ENCODE data around the gene KCNH6.

DNA sequence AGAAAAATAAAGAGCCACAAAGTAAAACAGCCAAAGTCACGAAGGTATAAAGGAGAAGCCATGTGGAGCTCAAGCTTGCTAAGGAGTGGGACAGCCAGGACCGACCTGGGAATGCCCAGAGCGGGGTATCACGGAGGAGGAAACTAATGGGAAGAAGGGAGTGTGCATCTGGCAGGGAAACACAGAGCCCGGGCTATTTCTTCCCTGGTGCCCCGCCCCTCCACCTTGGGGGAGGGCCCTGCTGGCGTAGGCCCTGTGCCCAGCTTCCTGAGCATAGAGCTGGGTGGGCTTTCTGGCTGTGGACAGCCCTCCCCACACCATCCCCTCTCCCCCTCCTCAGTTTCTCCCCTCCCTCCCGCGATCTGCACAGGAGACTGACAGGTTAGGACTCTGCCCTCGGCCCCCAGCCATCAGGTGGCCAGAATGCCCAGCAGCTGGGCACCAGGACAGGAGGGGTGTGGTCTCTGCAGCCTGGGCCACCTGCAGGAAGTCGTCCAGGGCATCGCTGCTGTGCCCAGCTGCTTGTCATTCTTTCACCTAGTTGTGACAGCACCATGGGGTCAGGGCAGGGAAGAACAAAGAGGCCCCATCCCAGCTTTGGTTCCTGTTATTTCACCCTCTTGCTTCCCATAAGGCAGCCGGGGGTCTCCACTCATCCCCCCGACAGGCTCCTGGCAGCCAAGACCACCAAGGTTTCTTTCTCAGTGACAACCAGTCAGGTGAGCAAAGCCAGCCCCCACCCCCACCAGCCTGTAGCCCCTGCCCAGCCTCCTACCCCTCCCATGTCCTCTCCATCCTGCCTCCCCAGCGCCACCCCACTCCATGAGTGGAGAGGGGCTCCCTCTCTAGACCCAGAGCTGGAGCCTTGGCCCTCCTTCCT is 20.0 kb downstream of the KCNH6 start:
- TF ChIP-seq, protein P1, sequence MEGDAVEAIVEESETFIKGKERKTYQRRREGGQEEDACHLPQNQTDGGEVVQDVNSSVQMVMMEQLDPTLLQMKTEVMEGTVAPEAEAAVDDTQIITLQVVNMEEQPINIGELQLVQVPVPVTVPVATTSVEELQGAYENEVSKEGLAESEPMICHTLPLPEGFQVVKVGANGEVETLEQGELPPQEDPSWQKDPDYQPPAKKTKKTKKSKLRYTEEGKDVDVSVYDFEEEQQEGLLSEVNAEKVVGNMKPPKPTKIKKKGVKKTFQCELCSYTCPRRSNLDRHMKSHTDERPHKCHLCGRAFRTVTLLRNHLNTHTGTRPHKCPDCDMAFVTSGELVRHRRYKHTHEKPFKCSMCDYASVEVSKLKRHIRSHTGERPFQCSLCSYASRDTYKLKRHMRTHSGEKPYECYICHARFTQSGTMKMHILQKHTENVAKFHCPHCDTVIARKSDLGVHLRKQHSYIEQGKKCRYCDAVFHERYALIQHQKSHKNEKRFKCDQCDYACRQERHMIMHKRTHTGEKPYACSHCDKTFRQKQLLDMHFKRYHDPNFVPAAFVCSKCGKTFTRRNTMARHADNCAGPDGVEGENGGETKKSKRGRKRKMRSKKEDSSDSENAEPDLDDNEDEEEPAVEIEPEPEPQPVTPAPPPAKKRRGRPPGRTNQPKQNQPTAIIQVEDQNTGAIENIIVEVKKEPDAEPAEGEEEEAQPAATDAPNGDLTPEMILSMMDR (IDR thresholded peaks at IDR 0.05; ENCODE audit: borderline replicate concordance, extremely low read depth, low read length, poor library complexity, severe bottlenecking): no peak
- TF ChIP-seq EZH2 (IDR thresholded peaks at IDR 0.05; ENCODE audit: borderline replicate concordance, low read depth, low read length, severe bottlenecking): no peak

Measured in DND-41 (cell line).